Measurements from ENCODE around the gene C16orf90.

Gene C16orf90

DNA sequence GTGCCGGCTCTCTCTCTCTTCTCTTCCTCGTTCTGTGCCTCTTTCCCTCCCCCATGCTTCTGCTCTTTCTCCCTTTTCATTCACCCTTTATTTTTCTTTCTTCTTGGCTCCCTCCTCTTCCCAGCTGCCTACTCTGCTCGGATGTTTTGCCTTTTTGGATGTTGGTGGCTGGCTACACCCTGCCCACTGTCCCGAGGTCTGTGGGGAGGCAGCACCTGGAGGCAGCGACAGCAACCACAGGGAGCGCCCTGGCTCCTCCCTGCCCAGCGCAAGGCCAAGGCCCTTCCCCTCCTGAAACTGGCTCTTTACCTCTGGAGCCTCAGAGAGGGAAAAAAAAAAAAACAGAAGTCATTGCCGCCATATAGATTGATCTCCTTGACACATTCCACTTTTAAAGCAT lies 25.6 kb upstream of the C16orf90 start:
- H3K36me3 ChIP-seq (ENCODE audit: insufficient read depth, insufficient read length, low read length): peaks cover 74% of the 10 kb centered on the region
- no peak for TF ChIP-seq SUZ12 (IDR thresholded peaks at IDR 0.05; ENCODE audit: extremely low read depth, insufficient read depth, insufficient read length)
- TF ChIP-seq YY1 (IDR thresholded peaks at IDR 0.05; ENCODE audit: insufficient read depth, insufficient read length): no peak
- TF ChIP-seq ZNF274 (IDR thresholded peaks at IDR 0.05; ENCODE audit: low read depth, low read length): no peak

DNA sequence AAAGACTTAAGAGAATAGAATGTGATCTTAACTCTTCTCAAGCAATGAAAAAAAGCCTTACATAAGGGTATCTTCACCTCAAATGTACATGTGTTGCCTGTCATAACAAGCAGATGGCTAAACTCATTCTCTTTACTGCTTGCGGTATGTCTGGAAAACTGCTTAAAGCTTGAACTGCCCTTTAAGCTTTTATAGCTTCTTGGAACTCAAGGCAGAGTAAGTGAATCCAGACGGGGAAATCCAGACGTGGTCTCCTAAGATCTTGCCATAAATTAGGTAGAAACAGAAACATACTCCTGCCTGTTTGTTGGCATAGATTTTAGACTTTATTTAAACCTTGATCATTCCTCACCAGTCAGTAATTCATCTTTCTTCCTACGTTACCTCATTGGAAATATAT lies 25.1 kb upstream of the C16orf90 start:
- TF ChIP-seq SUZ12 (IDR thresholded peaks at IDR 0.05; ENCODE audit: extremely low read depth, insufficient read depth, insufficient read length) (no peak), ZNF274 (IDR thresholded peaks at IDR 0.05; ENCODE audit: low read depth, low read length) (no peak), YY1 (IDR thresholded peaks at IDR 0.05; ENCODE audit: insufficient read depth, insufficient read length) (no peak)
- no peaks in the 10 kb centered on the region for H3K9me3 ChIP-seq (ENCODE audit: insufficient read depth, low read length)
- no peak overlapping the region for H3K4me3 ChIP-seq (ENCODE audit: insufficient read length, low read depth)
- peaks cover 76% of the 10 kb centered on the region for H3K36me3 ChIP-seq (ENCODE audit: insufficient read depth, insufficient read length, low read length)
- no peak for DNase-seq (ENCODE audit: low read depth, low spot score)
- no peaks in the 10 kb centered on the region for H3K4me1 ChIP-seq (ENCODE audit: insufficient read depth, insufficient read length)
- H3K27me3 ChIP-seq (ENCODE audit: insufficient read depth, insufficient read length): no peaks in the 10 kb centered on the region
- H3K9ac ChIP-seq (ENCODE audit: insufficient read length, low read depth): no peak overlapping the region

More for the DNA sequence above, 25.6 kb upstream of the C16orf90 start:
- DNase-seq (ENCODE audit: low read depth, low spot score): no peak
- Histone ChIP-seq H3K4me1 (ENCODE audit: insufficient read depth, insufficient read length) (no peaks in the 10 kb centered on the region), H3K9ac (ENCODE audit: insufficient read length, low read depth) (no peak overlapping the region), H3K9me3 (ENCODE audit: insufficient read depth, low read length) (no peaks in the 10 kb centered on the region), H3K4me3 (ENCODE audit: insufficient read length, low read depth) (no peak overlapping the region), H3K27me3 (ENCODE audit: insufficient read depth, insufficient read length) (no peaks in the 10 kb centered on the region)

DNA sequence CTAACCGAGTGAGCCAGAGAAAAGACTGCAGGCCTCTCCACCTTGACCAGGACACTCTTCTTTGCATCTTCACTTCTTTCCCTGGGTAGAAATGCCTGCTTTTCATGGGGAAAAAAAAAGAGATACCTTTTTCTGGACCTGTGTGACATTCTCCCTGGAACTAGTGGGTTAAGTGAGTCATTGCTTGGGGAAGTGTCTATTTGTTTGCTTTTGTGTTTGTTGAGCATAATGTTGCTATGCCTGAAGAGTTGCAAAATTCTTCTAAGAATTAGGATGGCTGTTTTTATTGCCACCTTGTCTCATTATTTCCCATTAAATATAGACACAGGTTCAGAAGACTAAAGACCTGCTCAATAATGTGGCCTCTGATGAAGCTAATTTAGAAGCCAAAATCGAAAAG lies 24.3 kb upstream of the C16orf90 start:
- TF ChIP-seq ZNF274 (IDR thresholded peaks at IDR 0.05; ENCODE audit: low read depth, low read length): no peak
- no peak for TF ChIP-seq YY1 (IDR thresholded peaks at IDR 0.05; ENCODE audit: insufficient read depth, insufficient read length)
- no peak for TF ChIP-seq SUZ12 (IDR thresholded peaks at IDR 0.05; ENCODE audit: extremely low read depth, insufficient read depth, insufficient read length)
- Histone ChIP-seq H3K27me3 (ENCODE audit: insufficient read depth, insufficient read length) (no peaks in the 10 kb centered on the region), H3K4me1 (ENCODE audit: insufficient read depth, insufficient read length) (no peaks in the 10 kb centered on the region), H3K9ac (ENCODE audit: insufficient read length, low read depth) (no peak overlapping the region), H3K36me3 (ENCODE audit: insufficient read depth, insufficient read length, low read length) (peaks cover 76% of the 10 kb centered on the region), H3K9me3 (ENCODE audit: insufficient read depth, low read length) (no peaks in the 10 kb centered on the region), H3K4me3 (ENCODE audit: insufficient read length, low read depth) (no peak overlapping the region)
- no peak for DNase-seq (ENCODE audit: low read depth, low spot score)

- Histone ChIP-seq H3K4me1 (ENCODE audit: insufficient read depth, insufficient read length) (no peaks in the 10 kb centered on the region), H3K9me3 (ENCODE audit: insufficient read depth, low read length) (no peaks in the 10 kb centered on the region), H3K9ac (ENCODE audit: insufficient read length, low read depth) (no peak overlapping the region), H3K4me3 (ENCODE audit: insufficient read length, low read depth) (no peak overlapping the region), H3K36me3 (ENCODE audit: insufficient read depth, insufficient read length, low read length) (peaks cover 78% of the 10 kb centered on the region), H3K27me3 (ENCODE audit: insufficient read depth, insufficient read length) (no peaks in the 10 kb centered on the region)
- no peak for TF ChIP-seq SUZ12 (IDR thresholded peaks at IDR 0.05; ENCODE audit: extremely low read depth, insufficient read depth, insufficient read length)
- no peak for TF ChIP-seq YY1 (IDR thresholded peaks at IDR 0.05; ENCODE audit: insufficient read depth, insufficient read length)
- TF ChIP-seq ZNF274 (IDR thresholded peaks at IDR 0.05; ENCODE audit: low read depth, low read length): no peak
- DNase-seq (ENCODE audit: low read depth, low spot score): no peak
Measured at GRCh38 chr16:3518986-3519348, 23.7 kb upstream of the C16orf90 start.

DNA sequence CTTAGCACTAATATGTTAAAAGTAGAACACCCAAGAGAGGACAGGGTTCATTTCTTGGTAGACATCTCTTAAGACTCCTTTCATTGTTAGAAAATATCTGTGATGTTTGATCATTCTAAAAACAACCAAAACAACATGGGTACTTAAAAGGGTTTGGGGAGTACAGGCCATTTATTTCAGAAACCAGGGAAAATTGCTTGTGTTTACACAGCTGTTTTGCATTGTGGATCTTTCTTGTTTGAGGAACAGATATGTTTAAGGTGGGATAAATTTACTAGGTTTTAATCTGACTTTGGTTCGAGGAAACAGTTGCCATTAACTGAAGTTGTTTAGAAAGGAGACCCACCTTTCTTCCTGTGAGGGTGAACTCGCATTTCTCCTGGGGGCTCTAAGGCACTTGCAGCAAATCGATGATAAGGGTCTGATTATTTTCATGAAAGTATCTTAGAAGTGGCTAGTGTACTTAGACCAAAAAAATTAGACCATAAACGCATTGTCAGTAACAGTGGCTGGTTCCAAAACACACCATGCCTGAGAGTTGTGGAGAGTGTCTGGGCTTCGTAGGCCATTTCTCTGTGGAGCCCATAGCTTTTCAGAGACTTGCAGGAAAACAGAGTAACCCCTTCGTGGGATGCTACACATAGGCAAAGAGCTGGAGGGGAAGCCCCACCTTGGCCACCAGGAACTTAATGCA lies 23.1 kb upstream of the C16orf90 start:
- DNase-seq (ENCODE audit: low read depth, low spot score): no peak
- H3K4me3 ChIP-seq (ENCODE audit: insufficient read length, low read depth): no peak overlapping the region

GRCh38 chr16:3515897-3516296 lies 20.6 kb upstream of the C16orf90 start:
- Histone ChIP-seq H3K9me3 (ENCODE audit: insufficient read depth, low read length) (no peaks in the 10 kb centered on the region), H3K27me3 (ENCODE audit: insufficient read depth, insufficient read length) (no peaks in the 10 kb centered on the region), H3K36me3 (ENCODE audit: insufficient read depth, insufficient read length, low read length) (peaks cover 87% of the 10 kb centered on the region), H3K9ac (ENCODE audit: insufficient read length, low read depth) (no peak overlapping the region), H3K4me1 (ENCODE audit: insufficient read depth, insufficient read length) (peaks cover 6% of the 10 kb centered on the region), H3K4me3 (ENCODE audit: insufficient read length, low read depth) (no peak overlapping the region)
- no peak for TF ChIP-seq YY1 (IDR thresholded peaks at IDR 0.05; ENCODE audit: insufficient read depth, insufficient read length)
- no peak for TF ChIP-seq ZNF274 (IDR thresholded peaks at IDR 0.05; ENCODE audit: low read depth, low read length)
- no peak for TF ChIP-seq SUZ12 (IDR thresholded peaks at IDR 0.05; ENCODE audit: extremely low read depth, insufficient read depth, insufficient read length)
- no peak for DNase-seq (ENCODE audit: low read depth, low spot score)

More for the DNA sequence above, 23.1 kb upstream of the C16orf90 start:
- H3K27me3 ChIP-seq (ENCODE audit: insufficient read depth, insufficient read length): no peaks in the 10 kb centered on the region
- no peak overlapping the region for H3K9ac ChIP-seq (ENCODE audit: insufficient read length, low read depth)
- TF ChIP-seq SUZ12 (IDR thresholded peaks at IDR 0.05; ENCODE audit: extremely low read depth, insufficient read depth, insufficient read length) (no peak), YY1 (IDR thresholded peaks at IDR 0.05; ENCODE audit: insufficient read depth, insufficient read length) (no peak), ZNF274 (IDR thresholded peaks at IDR 0.05; ENCODE audit: low read depth, low read length) (no peak)
- H3K36me3 ChIP-seq (ENCODE audit: insufficient read depth, insufficient read length, low read length): peaks cover 78% of the 10 kb centered on the region
- H3K9me3 ChIP-seq (ENCODE audit: insufficient read depth, low read length): no peaks in the 10 kb centered on the region
- no peaks in the 10 kb centered on the region for H3K4me1 ChIP-seq (ENCODE audit: insufficient read depth, insufficient read length)

DNA sequence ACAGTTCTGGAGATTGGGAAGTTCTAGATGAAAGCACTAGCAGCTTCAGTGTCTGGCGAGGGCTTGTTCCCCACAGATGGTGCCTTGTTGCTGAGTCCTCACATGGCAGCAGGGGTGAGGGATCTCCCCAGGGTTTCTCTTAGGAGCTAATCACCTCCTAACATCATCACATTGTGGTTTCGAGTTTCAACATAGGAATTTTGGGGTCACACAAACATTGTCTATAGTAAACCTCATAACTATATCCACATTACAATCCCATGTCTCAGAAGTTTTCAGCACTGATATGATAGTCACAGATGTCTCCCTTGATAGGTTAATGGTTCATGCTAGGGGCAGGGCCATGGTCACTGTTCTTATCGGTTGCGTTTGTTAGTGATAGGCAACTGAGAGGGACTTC lies 19.3 kb upstream of the C16orf90 start:
- peaks cover 85% of the 10 kb centered on the region for H3K36me3 ChIP-seq (ENCODE audit: insufficient read depth, insufficient read length, low read length)
- no peak for TF ChIP-seq SUZ12 (IDR thresholded peaks at IDR 0.05; ENCODE audit: extremely low read depth, insufficient read depth, insufficient read length)
- no peak for TF ChIP-seq YY1 (IDR thresholded peaks at IDR 0.05; ENCODE audit: insufficient read depth, insufficient read length)
- TF ChIP-seq ZNF274 (IDR thresholded peaks at IDR 0.05; ENCODE audit: low read depth, low read length): no peak
- no peaks in the 10 kb centered on the region for H3K27me3 ChIP-seq (ENCODE audit: insufficient read depth, insufficient read length)
- H3K4me3 ChIP-seq (ENCODE audit: insufficient read length, low read depth): no peak overlapping the region
- H3K9me3 ChIP-seq (ENCODE audit: insufficient read depth, low read length): no peaks in the 10 kb centered on the region
- H3K9ac ChIP-seq (ENCODE audit: insufficient read length, low read depth): no peak overlapping the region
- no peak for DNase-seq (ENCODE audit: low read depth, low spot score)
- H3K4me1 ChIP-seq (ENCODE audit: insufficient read depth, insufficient read length): peaks cover 6% of the 10 kb centered on the region

All from NT2/D1 (cell line).